Omental fat pad (tissue), 4 donors: ENCODE measurements around the gene SH3BP5. TPM values are rescaled to one million over a fixed set of nuclear protein-coding genes. Genes with fewer than 3 reads are reported as not detected.

Experiments used
- ATAC-seq: fragments of 150-250 bp; one replicate; pipeline ENCODE4 v1.9.1; 2016; ENCODE audit warnings: mild to moderate bottlenecking, moderate library complexity; ENCODE audit not compliant: low FRiP score
- DNase-seq: peaks from one replicate; pipeline ENCODE4 v3.0.0-alpha.2; 2019; ENCODE audit warnings: low spot score
- CTCF ChIP-seq, 3 donors: fragments of 450-650 bp; IDR thresholded peaks; one replicate each; pipeline ENCODE4 v1.5.1; 2016 to 2017; ENCODE audit warnings: antibody characterized with exemption in 3 of 3, mild to moderate bottlenecking in 3 of 3, moderate library complexity in 2 of 3
- total RNA-seq, 4 donors: library from RNA; depleted of rRNA; stranded (reverse); fragments of >200 nt; gene quantifications; one replicate each; pipeline ENCODE4 v1.1.0, GENCODE V29; 2016

Gene SH3BP5
- total RNA-seq, 4 donors from 2014 or later = 71.1 to 114 (median 88.4) TPM

- TF ChIP-seq CTCF (IDR thresholded peaks at IDR 0.05) = no peak
- DNase-seq (no peak), ATAC-seq (peak; percentile 33)
Measured at GRCh38 chr3:15316998-15317435, 15.4 kb downstream of the SH3BP5 start.

GRCh38 chr3:15315003-15315402, 17.4 kb downstream of the SH3BP5 start:
- DNase-seq = no peak
- ATAC-seq = no peak
- TF ChIP-seq CTCF (IDR thresholded peaks at IDR 0.05) = no peak

GRCh38 chr3:15314276-15314675, 18.1 kb downstream of the SH3BP5 start:
- no peak for DNase-seq
- no peak for TF ChIP-seq CTCF (IDR thresholded peaks at IDR 0.05)
- ATAC-seq = no peak

GRCh38 chr3:15313461-15313860, 18.9 kb downstream of the SH3BP5 start:
- TF ChIP-seq CTCF (IDR thresholded peaks at IDR 0.05) = no peak
- no peak for ATAC-seq

GRCh38 chr3:15312550-15312949, 19.8 kb downstream of the SH3BP5 start:
- no peak for DNase-seq
- TF ChIP-seq CTCF (IDR thresholded peaks at IDR 0.05) = no peak
- ATAC-seq = no peak

More at GRCh38 chr3:15313461-15313860, 18.9 kb downstream of the SH3BP5 start:
- DNase-seq = no peak

- no peak for DNase-seq
- peak; percentile 94 for ATAC-seq
- TF ChIP-seq CTCF (IDR thresholded peaks at IDR 0.05) = no peak
Measured at GRCh38 chr3:15310491-15311370, 21.7 kb downstream of the SH3BP5 start.
